Measurements from ENCODE around the gene NME3. TPM values are rescaled to one million over a fixed set of nuclear protein-coding genes. Genes with fewer than 3 reads are reported as not detected.

NME3 gene
- total and polyA plus RNA-seq, 9 of the 15 experiments (the other 6 are each of a cell fraction or from before 2014, with no cell fraction given), result 0.68 to 76.3 (median 11.5) TPM

DNA sequence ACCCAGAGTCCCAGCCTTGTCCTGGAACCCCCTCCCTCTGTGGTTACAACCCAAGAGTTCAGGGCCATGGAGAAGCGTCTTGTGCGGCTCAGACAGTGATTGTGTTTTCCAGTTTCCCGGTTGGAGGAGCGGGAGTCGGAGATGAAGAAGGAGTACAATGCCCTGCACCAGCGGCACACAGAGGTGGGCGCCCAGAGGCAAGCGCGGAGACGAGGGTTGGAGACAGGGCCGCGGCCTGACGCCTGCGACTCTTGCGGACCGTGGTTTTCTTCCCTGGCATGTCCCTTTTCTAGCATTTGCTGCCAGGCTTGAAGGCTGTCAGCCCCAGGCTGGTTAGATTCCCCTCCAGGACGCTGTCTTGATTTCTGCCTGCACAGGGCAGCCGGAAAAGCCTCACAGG, 42.3 kb downstream of the NME3 start:
- intact Hi-C loops (cut with micrococcal nuclease) (no loop called here), in situ Hi-C loops (cut with MboI) (no loop called here)
- no peak overlapping the region for H2AFZ ChIP-seq (ENCODE audit: low read depth, low read length)
- FAIRE-seq, result no peak
- H3K9ac ChIP-seq (ENCODE audit: insufficient read depth in 1 of 2, low read depth in 2 of 2, low read length in 2 of 2), result no peak overlapping the region
- no peaks in the 10 kb centered on the region for H3K9me3 ChIP-seq (replicated peaks; ENCODE audit: control insufficient read depth, insufficient read depth, low read depth, low read length)
- H4K20me1 ChIP-seq (replicated peaks; ENCODE audit: control insufficient read depth, insufficient read depth, low read length), result no peaks in the 10 kb centered on the region; the same call in 1 of the 2 replicates
- no peak overlapping the region for H3K4me3 ChIP-seq
- no peak for ATAC-seq
- ChIA-PET CTCF (ENCODE audit: low intra/inter-chr PET ratio) (no interaction called here), POLR2A (no interaction called here)
- no peaks in the 10 kb centered on the region for H3K27me3 ChIP-seq (ENCODE audit: control insufficient read depth in 2 of 2, insufficient read depth in 2 of 2, low read length in 2 of 2)
- peaks cover 65% of the 10 kb centered on the region; the same call in 2 of the 3 replicates for H3K36me3 ChIP-seq (ENCODE audit: control insufficient read depth, insufficient read depth, low read length)
- no peak overlapping the region for H3K4me2 ChIP-seq (ENCODE audit: insufficient read depth, low read length)
- H3K79me2 ChIP-seq (ENCODE audit: control insufficient read depth, insufficient read depth, low read length), result peaks cover 7% of the 10 kb centered on the region
- no TSS peak for BruUV-seq (replicated peaks)
- WGBS (ENCODE audit: insufficient coverage, low coverage, missing lambda C conversion rate), result 95% methylated on average over 8 of the region's 18 CpGs
- H3K4me1 ChIP-seq (replicated peaks in 1 of 2; ENCODE audit: control insufficient read depth in 2 of 2, insufficient read depth in 2 of 2, low read length in 2 of 2), result peaks cover 0 to 17% of the 10 kb centered on the region in 2 experiments; a peak in 2 of 5 replicates
- no peak overlapping the region for H3K27ac ChIP-seq (ENCODE audit: extremely low read depth, low read depth, low read length)
- H3K9me1 ChIP-seq (ENCODE audit: control insufficient read depth, insufficient read depth, low read length), result no peaks in the 10 kb centered on the region
- TF ChIP-seq ZNF583 (CRISPR knock-in tag; IDR thresholded peaks at IDR 0.05), result no peak
- TF ChIP-seq HMGN3 (IDR thresholded peaks at IDR 0.05; ENCODE audit: borderline replicate concordance, extremely low read depth, insufficient read length, low read depth, low read length), result no peak
- no peak for TF ChIP-seq PHTF2 (CRISPR knock-in tag; IDR thresholded peaks at IDR 0.05)
- no peak for TF ChIP-seq HSF4 (CRISPR knock-in tag; IDR thresholded peaks at IDR 0.05; ENCODE audit: borderline replicate concordance)
- no peak for TF ChIP-seq ZNF764 (CRISPR knock-in tag; IDR thresholded peaks at IDR 0.05; ENCODE audit: low read depth)
- TF ChIP-seq TEAD4 (IDR thresholded peaks at IDR 0.05; ENCODE audit: low read length), result no peak
- no peak for TF ChIP-seq TEAD4 (CRISPR knock-in tag; IDR thresholded peaks at IDR 0.05; ENCODE audit: borderline replicate concordance)
- TF ChIP-seq, protein P1, sequence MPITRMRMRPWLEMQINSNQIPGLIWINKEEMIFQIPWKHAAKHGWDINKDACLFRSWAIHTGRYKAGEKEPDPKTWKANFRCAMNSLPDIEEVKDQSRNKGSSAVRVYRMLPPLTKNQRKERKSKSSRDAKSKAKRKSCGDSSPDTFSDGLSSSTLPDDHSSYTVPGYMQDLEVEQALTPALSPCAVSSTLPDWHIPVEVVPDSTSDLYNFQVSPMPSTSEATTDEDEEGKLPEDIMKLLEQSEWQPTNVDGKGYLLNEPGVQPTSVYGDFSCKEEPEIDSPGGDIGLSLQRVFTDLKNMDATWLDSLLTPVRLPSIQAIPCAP (CRISPR knock-in tag; IDR thresholded peaks at IDR 0.05; ENCODE audit: borderline replicate concordance), result no peak
- TF ChIP-seq ETV5 (CRISPR knock-in tag; IDR thresholded peaks at IDR 0.05; ENCODE audit: low read depth), result no peak
- TF ChIP-seq, protein P2, sequence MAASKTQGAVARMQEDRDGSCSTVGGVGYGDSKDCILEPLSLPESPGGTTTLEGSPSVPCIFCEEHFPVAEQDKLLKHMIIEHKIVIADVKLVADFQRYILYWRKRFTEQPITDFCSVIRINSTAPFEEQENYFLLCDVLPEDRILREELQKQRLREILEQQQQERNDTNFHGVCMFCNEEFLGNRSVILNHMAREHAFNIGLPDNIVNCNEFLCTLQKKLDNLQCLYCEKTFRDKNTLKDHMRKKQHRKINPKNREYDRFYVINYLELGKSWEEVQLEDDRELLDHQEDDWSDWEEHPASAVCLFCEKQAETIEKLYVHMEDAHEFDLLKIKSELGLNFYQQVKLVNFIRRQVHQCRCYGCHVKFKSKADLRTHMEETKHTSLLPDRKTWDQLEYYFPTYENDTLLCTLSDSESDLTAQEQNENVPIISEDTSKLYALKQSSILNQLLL (CRISPR knock-in tag; IDR thresholded peaks at IDR 0.05; ENCODE audit: borderline replicate concordance), result no peak
- no peak for TF ChIP-seq ZNF584 (CRISPR knock-in tag; IDR thresholded peaks at IDR 0.05; ENCODE audit: low read depth)
- no peak for TF ChIP-seq ZNF212 (CRISPR knock-in tag; IDR thresholded peaks at IDR 0.05)
- TF ChIP-seq ZNF507 (tag; conservative IDR thresholded peaks at IDR 0.05), result no peak
- no peak for TF ChIP-seq NCOA4 (IDR thresholded peaks at IDR 0.05; ENCODE audit: partially characterized antibody)
- TF ChIP-seq ZNF830 (CRISPR knock-in tag; IDR thresholded peaks at IDR 0.05), result no peak
- no peak for TF ChIP-seq TBL1XR1 (IDR thresholded peaks at IDR 0.05; ENCODE audit: low read length in 2 of 2)
- no peak for TF ChIP-seq ARID1B (IDR thresholded peaks at IDR 0.05)
- TF ChIP-seq HDGF (IDR thresholded peaks at IDR 0.05), result no peak
- TF ChIP-seq MTA2 (IDR thresholded peaks at IDR 0.05; ENCODE audit: low read depth), result no peak
- DNase-seq (ENCODE audit: extremely low read depth in 1 of 4, low spot score in 3 of 4), result no peak
